Ishikawa (cell line): ENCODE data around the gene NR2C2AP.

Source experiments
- CREB1 ChIP-seq: IDR thresholded peaks from 2 replicates; pipeline ENCODE4 v1.6.1; 2012; ENCODE audit warnings: low read depth
- EGR1 ChIP-seq: IDR thresholded peaks from 2 replicates; pipeline ENCODE4 v1.6.1; 2012
- NFIC ChIP-seq: IDR thresholded peaks from 2 replicates; pipeline ENCODE4 v1.6.1; 2012
- TAF1 ChIP-seq: IDR thresholded peaks from 2 replicates; pipeline ENCODE4 v1.6.1; 2012; ENCODE audit warnings: low read depth, mild to moderate bottlenecking
- TEAD4 ChIP-seq: IDR thresholded peaks from 2 replicates; pipeline ENCODE4 v1.6.1; 2012
- TF ChIP-seq, protein P1 (sequence below): IDR thresholded peaks from 2 replicates; pipeline ENCODE4 v1.6.1; 2012; ENCODE audit warnings: low read depth, mild to moderate bottlenecking

DNA sequence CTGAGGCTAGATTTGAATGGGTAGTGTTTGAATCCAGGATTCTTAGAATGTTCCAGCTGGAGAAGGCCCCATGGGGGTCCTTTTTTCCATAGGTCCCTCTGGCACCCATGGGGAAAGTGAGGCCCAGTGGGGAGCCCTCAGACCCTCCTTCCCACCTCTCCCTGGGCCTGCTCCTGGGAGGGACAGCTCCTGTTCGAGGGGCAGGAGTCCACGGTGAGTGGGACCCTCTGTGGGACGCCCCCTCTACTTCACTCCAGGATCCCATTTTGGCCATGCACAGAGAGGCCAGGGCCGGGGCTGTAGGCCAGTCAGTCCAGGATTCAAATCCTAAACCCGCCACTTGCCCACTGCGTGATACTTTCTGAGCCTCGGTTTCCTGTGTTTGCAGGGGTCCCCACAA lies 40.7 kb downstream of the NR2C2AP start:
- TF ChIP-seq, protein P1, sequence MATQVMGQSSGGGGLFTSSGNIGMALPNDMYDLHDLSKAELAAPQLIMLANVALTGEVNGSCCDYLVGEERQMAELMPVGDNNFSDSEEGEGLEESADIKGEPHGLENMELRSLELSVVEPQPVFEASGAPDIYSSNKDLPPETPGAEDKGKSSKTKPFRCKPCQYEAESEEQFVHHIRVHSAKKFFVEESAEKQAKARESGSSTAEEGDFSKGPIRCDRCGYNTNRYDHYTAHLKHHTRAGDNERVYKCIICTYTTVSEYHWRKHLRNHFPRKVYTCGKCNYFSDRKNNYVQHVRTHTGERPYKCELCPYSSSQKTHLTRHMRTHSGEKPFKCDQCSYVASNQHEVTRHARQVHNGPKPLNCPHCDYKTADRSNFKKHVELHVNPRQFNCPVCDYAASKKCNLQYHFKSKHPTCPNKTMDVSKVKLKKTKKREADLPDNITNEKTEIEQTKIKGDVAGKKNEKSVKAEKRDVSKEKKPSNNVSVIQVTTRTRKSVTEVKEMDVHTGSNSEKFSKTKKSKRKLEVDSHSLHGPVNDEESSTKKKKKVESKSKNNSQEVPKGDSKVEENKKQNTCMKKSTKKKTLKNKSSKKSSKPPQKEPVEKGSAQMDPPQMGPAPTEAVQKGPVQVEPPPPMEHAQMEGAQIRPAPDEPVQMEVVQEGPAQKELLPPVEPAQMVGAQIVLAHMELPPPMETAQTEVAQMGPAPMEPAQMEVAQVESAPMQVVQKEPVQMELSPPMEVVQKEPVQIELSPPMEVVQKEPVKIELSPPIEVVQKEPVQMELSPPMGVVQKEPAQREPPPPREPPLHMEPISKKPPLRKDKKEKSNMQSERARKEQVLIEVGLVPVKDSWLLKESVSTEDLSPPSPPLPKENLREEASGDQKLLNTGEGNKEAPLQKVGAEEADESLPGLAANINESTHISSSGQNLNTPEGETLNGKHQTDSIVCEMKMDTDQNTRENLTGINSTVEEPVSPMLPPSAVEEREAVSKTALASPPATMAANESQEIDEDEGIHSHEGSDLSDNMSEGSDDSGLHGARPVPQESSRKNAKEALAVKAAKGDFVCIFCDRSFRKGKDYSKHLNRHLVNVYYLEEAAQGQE: no peak
- TF ChIP-seq EGR1: no peak
- TF ChIP-seq CREB1: no peak
- no peak for TF ChIP-seq TEAD4
- TF ChIP-seq NFIC: no peak
- TF ChIP-seq TAF1: no peak
